Keratinocyte (primary cell): ENCODE data around the gene CPA4. TPM values are rescaled to one million over a fixed set of nuclear protein-coding genes. Genes with fewer than 3 reads are reported as not detected.

Source experiments
- DNase-seq: peaks from one replicate; pipeline ENCODE4 v3.0.0-alpha.2; 2011; ENCODE audit warnings: low read depth, missing footprints, low spot score
- FAIRE-seq: peaks from 2 replicates; lab custom pipeline; 2011; peaks lifted over from hg19 to GRCh38; lab: Jason Lieb, UNC
- H2AFZ ChIP-seq: 2 replicates; pipeline ENCODE4 v1.6.0; 2012; ENCODE audit warnings: low read length, control low read depth, inconsistent platforms; ENCODE audit not compliant: control insufficient read depth
- H3K27ac ChIP-seq: 2 replicates; pipeline ENCODE4 v1.5.1; 2011; ENCODE audit warnings: low read length; ENCODE audit not compliant: control insufficient read depth, insufficient read depth
- H3K27me3 ChIP-seq: 3 replicates; pipeline ENCODE4 v1.6.0; 2011; ENCODE audit warnings: low read length; ENCODE audit not compliant: control insufficient read depth, insufficient read depth; ENCODE audit errors: extremely low read depth
- H3K36me3 ChIP-seq, 2 experiments: 2 replicates in 1 of 2; 3 replicates in 1 of 2; pipeline ENCODE4 v1.5.1; 2011; ENCODE audit warnings: low read length in 2 of 2, mild to moderate bottlenecking in 1 of 2; ENCODE audit not compliant: control insufficient read depth in 2 of 2, insufficient read depth in 2 of 2; ENCODE audit errors: extremely low read depth in 1 of 2
- H3K4me1 ChIP-seq: 3 replicates; pipeline ENCODE4 v1.5.1; 2011; ENCODE audit warnings: low read length; ENCODE audit not compliant: control insufficient read depth, insufficient read depth; ENCODE audit errors: extremely low read depth
- H3K4me2 ChIP-seq: 3 replicates; pipeline ENCODE4 v1.6.0; 2011; ENCODE audit warnings: low read depth, low read length; ENCODE audit not compliant: control insufficient read depth, insufficient read depth; ENCODE audit errors: extremely low read depth
- H3K4me3 ChIP-seq, 3 experiments: fragments of 200-600 bp in 1 of 3; sonication (generic) in 1 of 3; 2 replicates in 2 of 3; 3 replicates in 1 of 3; pipeline ENCODE4 v1.5.1; 2011 to 2016; ENCODE audit warnings: low read length in 3 of 3, mild to moderate bottlenecking in 3 of 3, control low read depth in 2 of 3, inconsistent platforms in 1 of 3, low read depth in 1 of 3, mixed read lengths in 1 of 3, mixed run types in 1 of 3, moderate library complexity in 1 of 3; ENCODE audit not compliant: control insufficient read depth in 2 of 3, insufficient read depth in 2 of 3; ENCODE audit errors: extremely low read depth in 1 of 3
- H3K79me2 ChIP-seq: 2 replicates; pipeline ENCODE4 v1.6.0; 2012; ENCODE audit warnings: low read length; ENCODE audit not compliant: control insufficient read depth, insufficient read depth
- H3K9ac ChIP-seq: 3 replicates; pipeline ENCODE4 v1.6.0; 2011; ENCODE audit warnings: low read length; ENCODE audit not compliant: control insufficient read depth, insufficient read depth; ENCODE audit errors: extremely low read depth
- H3K9me1 ChIP-seq: 3 replicates; pipeline ENCODE4 v1.6.0; 2011; ENCODE audit warnings: low read length; ENCODE audit not compliant: control insufficient read depth, insufficient read depth; ENCODE audit errors: extremely low read depth
- H3K9me3 ChIP-seq: 2 replicates; pipeline ENCODE4 v1.5.1; 2012; ENCODE audit warnings: low read depth, low read length; ENCODE audit not compliant: control insufficient read depth
- H4K20me1 ChIP-seq: 3 replicates; pipeline ENCODE4 v1.6.0; 2011; ENCODE audit warnings: low read length; ENCODE audit not compliant: control insufficient read depth, insufficient read depth; ENCODE audit errors: extremely low read depth
- EZH2 ChIP-seq: IDR thresholded peaks from one replicate; pipeline ENCODE4 v1.6.1; 2012; ENCODE audit warnings: inconsistent platforms, mild to moderate bottlenecking, low read length, moderate library complexity
- dilution Hi-C: fragments of 300-500 bp; cut with MboI; formaldehyde crosslinking; loops from one replicate; pipeline ENCODE4 v1.7.0; 2020; ENCODE audit warnings: low sequenced_read_pairs; ENCODE audit not compliant: extremely low pct_ligation_motif_present
- polyA plus RNA-seq, 5 experiments: library from polyadenylated mRNA; depleted of rRNA in 3 of 5; stranded (reverse) in 3 of 5; stranded (forward) in 1 of 5; unstranded in 1 of 5; fragments of >200 nt; gene quantifications; 1 replicate in 1 of 5; 2 replicates in 3 of 5; 3 replicates in 1 of 5; pipeline versions ENCODE4 v1.2.1 to v1.2.3, GENCODE V29; 2011 to 2012; ENCODE audit warnings: missing spikeins in 2 of 5, low read depth in 1 of 5, low replicate concordance in 1 of 5
- TF ChIP-seq, protein P1 (sequence below), 3 experiments: IDR thresholded peaks in 1 of 3; conservative IDR thresholded peaks in 1 of 3; optimal IDR thresholded peaks in 1 of 3; 2 replicates in 2 of 3; 3 replicates in 1 of 3; pipeline versions ENCODE3 to v1.5.1; 2011; ENCODE audit warnings: low read length in 3 of 3, mild to moderate bottlenecking in 3 of 3, moderate library complexity in 2 of 3, control low read depth in 1 of 3, inconsistent platforms in 1 of 3; ENCODE audit not compliant: insufficient read depth in 2 of 3; ENCODE audit errors: extremely low read depth in 1 of 3

Gene CPA4
- polyA plus RNA-seq, 1 donor (not counting 4 experiments of a cell fraction or from before 2014, with no cell fraction given): 248 TPM

- H3K4me1 ChIP-seq: peaks cover 4% of the 10 kb centered on the region
- no peak overlapping the region for H3K9ac ChIP-seq
- no peak overlapping the region for H3K4me2 ChIP-seq
- no peak overlapping the region for H3K27ac ChIP-seq
- H3K4me3 ChIP-seq: no peak overlapping the region
- H3K9me1 ChIP-seq: no peaks in the 10 kb centered on the region
- H3K36me3 ChIP-seq: peaks cover 15 to 24% of the 10 kb centered on the region in 2 experiments
- no peak overlapping the region for H2AFZ ChIP-seq
- no peaks in the 10 kb centered on the region for H3K79me2 ChIP-seq
- H3K27me3 ChIP-seq: no peaks in the 10 kb centered on the region
- no peaks in the 10 kb centered on the region for H4K20me1 ChIP-seq
- FAIRE-seq: peak; percentile 67
- DNase-seq: no peak
- no peak for TF ChIP-seq EZH2
- TF ChIP-seq, protein P1, sequence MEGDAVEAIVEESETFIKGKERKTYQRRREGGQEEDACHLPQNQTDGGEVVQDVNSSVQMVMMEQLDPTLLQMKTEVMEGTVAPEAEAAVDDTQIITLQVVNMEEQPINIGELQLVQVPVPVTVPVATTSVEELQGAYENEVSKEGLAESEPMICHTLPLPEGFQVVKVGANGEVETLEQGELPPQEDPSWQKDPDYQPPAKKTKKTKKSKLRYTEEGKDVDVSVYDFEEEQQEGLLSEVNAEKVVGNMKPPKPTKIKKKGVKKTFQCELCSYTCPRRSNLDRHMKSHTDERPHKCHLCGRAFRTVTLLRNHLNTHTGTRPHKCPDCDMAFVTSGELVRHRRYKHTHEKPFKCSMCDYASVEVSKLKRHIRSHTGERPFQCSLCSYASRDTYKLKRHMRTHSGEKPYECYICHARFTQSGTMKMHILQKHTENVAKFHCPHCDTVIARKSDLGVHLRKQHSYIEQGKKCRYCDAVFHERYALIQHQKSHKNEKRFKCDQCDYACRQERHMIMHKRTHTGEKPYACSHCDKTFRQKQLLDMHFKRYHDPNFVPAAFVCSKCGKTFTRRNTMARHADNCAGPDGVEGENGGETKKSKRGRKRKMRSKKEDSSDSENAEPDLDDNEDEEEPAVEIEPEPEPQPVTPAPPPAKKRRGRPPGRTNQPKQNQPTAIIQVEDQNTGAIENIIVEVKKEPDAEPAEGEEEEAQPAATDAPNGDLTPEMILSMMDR (optimal IDR thresholded peaks at IDR 0.05 in 1 of 3, IDR thresholded peaks at IDR 0.05 in 1 of 3, conservative IDR thresholded peaks at IDR 0.05 in 1 of 3; ENCODE audit: extremely low read depth in 1 of 3, insufficient read depth in 2 of 3, low read length in 3 of 3): no peak
- dilution Hi-C loops: no loop called here
- no peaks in the 10 kb centered on the region for H3K9me3 ChIP-seq
Observed at GRCh38 chr7:130322615-130323014, 29.7 kb downstream of the CPA4 start.

DNA sequence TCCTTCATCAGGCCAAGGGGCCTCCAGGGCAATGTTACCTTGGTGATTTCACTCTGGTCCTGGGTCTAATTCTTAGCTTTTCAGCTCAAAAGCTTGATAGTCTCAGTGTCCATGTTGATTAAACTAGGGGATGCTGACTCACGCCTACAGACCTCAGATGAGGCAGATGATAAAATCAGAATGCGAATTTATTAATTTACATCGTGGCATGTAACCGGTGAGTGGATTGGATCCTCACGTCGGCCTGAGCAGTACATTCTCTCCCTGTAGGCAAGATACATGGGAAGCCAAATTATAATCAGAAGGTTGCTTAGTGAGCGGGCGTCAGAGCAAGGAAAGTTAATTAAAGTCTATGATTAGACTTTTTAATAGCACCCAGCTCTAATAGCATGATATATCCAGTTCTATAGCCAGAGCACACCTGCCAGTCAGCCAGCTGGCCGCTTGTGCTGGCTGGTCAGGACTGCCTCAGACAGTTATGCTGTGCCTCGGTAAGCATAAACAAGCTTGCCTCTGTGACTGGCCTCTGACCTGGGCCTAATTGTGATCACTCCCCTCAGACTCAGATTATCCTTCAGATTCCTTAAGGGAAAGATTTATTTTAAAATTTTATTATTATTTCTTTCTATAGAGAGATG, 31.5 kb downstream of the CPA4 start:
- H3K9me3 ChIP-seq: no peaks in the 10 kb centered on the region
- H3K27me3 ChIP-seq: no peaks in the 10 kb centered on the region
- H4K20me1 ChIP-seq: no peaks in the 10 kb centered on the region
- H2AFZ ChIP-seq: no peak overlapping the region
- H3K27ac ChIP-seq: no peak overlapping the region
- DNase-seq (no peak), FAIRE-seq (no peak)
- peaks cover 7 to 15% of the 10 kb centered on the region in 2 experiments for H3K36me3 ChIP-seq
- no peak for TF ChIP-seq EZH2
- TF ChIP-seq, protein P1 (optimal IDR thresholded peaks at IDR 0.05 in 1 of 3, IDR thresholded peaks at IDR 0.05 in 1 of 3, conservative IDR thresholded peaks at IDR 0.05 in 1 of 3; ENCODE audit: extremely low read depth in 1 of 3, insufficient read depth in 2 of 3, low read length in 3 of 3): no peak
- H3K79me2 ChIP-seq: no peaks in the 10 kb centered on the region
- dilution Hi-C loops: no loop called here
- H3K4me1 ChIP-seq: peaks cover 4% of the 10 kb centered on the region
- no peak overlapping the region for H3K4me3 ChIP-seq
- no peaks in the 10 kb centered on the region for H3K9me1 ChIP-seq
- H3K9ac ChIP-seq: no peak overlapping the region
- H3K4me2 ChIP-seq: no peak overlapping the region
